Thoracic aorta (tissue), 2 donors: ENCODE results near the gene EEIG2. TPM values are rescaled to one million over a fixed set of nuclear protein-coding genes. Genes with fewer than 3 reads are reported as not detected.
A peak's percentile ranks its signal among the peaks of the same experiment; 100 is the strongest.

ENCODE experiments used
- ATAC-seq: fragments of 150-250 bp; one replicate; pipeline ENCODE4 v1.8.0; 2017; ENCODE audit warnings: low read depth; ENCODE audit not compliant: insufficient number of reproducible peaks, low FRiP score
- DNase-seq: peaks from one replicate; pipeline ENCODE4 v3.0.0-alpha.2; 2020; ENCODE audit warnings: low spot score
- H3K27ac ChIP-seq, 2 donors: fragments of 200-600 bp; sonication (generic); 1 replicate in 1 of 2; 2 replicates in 1 of 2; pipeline ENCODE4 v1.5.1; 2016; ENCODE audit warnings: mild to moderate bottlenecking in 2 of 2, moderate library complexity in 2 of 2
- H3K27me3 ChIP-seq: fragments of 200-600 bp; sonication (generic); replicated peaks from 2 replicates; pipeline ENCODE4 v1.6.0; 2016; ENCODE audit warnings: mild to moderate bottlenecking; ENCODE audit not compliant: insufficient read depth
- H3K36me3 ChIP-seq: fragments of 200-600 bp; sonication (generic); one replicate; pipeline ENCODE4 v1.5.1; 2016
- H3K4me1 ChIP-seq, 2 donors: fragments of 200-600 bp; sonication (generic); 1 replicate in 1 of 2; 2 replicates in 1 of 2; pipeline versions ENCODE4 v1.5.1 to v1.6.0; 2016; ENCODE audit warnings: low read depth in 2 of 2, mild to moderate bottlenecking in 1 of 2; ENCODE audit not compliant: control insufficient read depth in 1 of 2
- H3K4me3 ChIP-seq: fragments of 200-600 bp; sonication (generic); 2 replicates; pipeline ENCODE4 v1.5.1; 2016; ENCODE audit warnings: mild to moderate bottlenecking
- H3K9me3 ChIP-seq: fragments of 200-600 bp; sonication (generic); 2 replicates; pipeline ENCODE4 v1.5.1; 2016
- total RNA-seq, 2 donors: library from RNA; depleted of rRNA; stranded (reverse); fragments of >200 nt; gene quantifications; one replicate each; pipeline versions ENCODE4 v1.1.0 to v1.2.3, GENCODE V29; 2016
- TF ChIP-seq, protein P1 (sequence below): fragments of 200-600 bp; sonication (generic); IDR thresholded peaks from one replicate; pipeline ENCODE4 v1.5.1; 2019; ENCODE audit warnings: antibody characterized with exemption

The EEIG2 gene
- total RNA-seq, 2 donors from 2014 or later = 13.5 to 15.0 TPM

DNA sequence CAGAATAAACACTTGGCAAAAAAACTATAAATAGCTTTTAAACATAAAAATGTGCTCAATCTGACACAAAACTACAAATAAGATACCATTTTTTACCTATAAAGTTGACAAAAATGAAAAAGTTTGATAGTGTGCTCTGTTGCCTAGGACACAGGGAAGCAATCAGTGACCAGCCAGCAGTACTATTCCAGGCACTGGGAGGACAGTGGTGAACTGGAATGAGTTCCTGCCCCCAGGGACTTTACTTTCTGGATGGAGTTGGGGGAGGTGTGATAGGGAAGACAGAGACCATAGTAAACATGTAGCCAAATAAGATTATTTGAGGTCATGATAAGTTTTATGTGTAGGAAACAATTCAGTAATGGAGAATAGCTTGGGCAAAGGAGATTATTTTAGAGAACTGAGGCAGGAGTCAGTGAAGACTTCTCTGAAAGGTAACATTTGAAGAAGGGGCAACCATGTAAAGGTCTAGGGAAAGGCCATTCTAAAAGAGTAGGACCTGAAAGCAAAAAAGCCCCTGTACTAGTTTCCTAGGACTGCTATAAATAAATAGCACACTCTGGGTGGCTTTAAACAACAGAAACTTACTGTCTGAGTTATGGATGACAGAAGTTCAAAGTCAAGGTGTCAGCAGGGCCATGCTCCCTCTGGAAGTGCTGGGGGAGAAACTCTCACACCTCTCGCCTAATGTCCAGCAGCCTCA lies 42.0 kb downstream of the EEIG2 start:
- Histone ChIP-seq H3K27ac (no peak overlapping the region), H3K27me3 (no peaks in the 10 kb centered on the region), H3K36me3 (no peaks in the 10 kb centered on the region), H3K4me3 (no peak overlapping the region), H3K4me1 (no peaks in the 10 kb centered on the region), H3K9me3 (no peaks in the 10 kb centered on the region)
- no peak for DNase-seq
- TF ChIP-seq, protein P1, sequence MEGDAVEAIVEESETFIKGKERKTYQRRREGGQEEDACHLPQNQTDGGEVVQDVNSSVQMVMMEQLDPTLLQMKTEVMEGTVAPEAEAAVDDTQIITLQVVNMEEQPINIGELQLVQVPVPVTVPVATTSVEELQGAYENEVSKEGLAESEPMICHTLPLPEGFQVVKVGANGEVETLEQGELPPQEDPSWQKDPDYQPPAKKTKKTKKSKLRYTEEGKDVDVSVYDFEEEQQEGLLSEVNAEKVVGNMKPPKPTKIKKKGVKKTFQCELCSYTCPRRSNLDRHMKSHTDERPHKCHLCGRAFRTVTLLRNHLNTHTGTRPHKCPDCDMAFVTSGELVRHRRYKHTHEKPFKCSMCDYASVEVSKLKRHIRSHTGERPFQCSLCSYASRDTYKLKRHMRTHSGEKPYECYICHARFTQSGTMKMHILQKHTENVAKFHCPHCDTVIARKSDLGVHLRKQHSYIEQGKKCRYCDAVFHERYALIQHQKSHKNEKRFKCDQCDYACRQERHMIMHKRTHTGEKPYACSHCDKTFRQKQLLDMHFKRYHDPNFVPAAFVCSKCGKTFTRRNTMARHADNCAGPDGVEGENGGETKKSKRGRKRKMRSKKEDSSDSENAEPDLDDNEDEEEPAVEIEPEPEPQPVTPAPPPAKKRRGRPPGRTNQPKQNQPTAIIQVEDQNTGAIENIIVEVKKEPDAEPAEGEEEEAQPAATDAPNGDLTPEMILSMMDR = no peak
- ATAC-seq = no peak

GRCh38 chr1:108605633-108606032 lies 45.7 kb downstream of the EEIG2 start:
- Histone ChIP-seq H3K27ac (no peak overlapping the region), H3K27me3 (no peaks in the 10 kb centered on the region), H3K4me3 (no peak overlapping the region), H3K36me3 (no peaks in the 10 kb centered on the region), H3K4me1 (peaks cover 2 to 12% of the 10 kb centered on the region in 2 donors), H3K9me3 (no peaks in the 10 kb centered on the region)
- ATAC-seq = no peak
- DNase-seq = no peak
- TF ChIP-seq, protein P1 = no peak

GRCh38 chr1:108606478-108606877 lies 46.6 kb downstream of the EEIG2 start:
- H3K27me3 ChIP-seq = no peaks in the 10 kb centered on the region
- H3K36me3 ChIP-seq = no peaks in the 10 kb centered on the region
- no peak for ATAC-seq
- H3K4me3 ChIP-seq = no peak overlapping the region
- TF ChIP-seq, protein P1 = no peak
- no peaks in the 10 kb centered on the region for H3K9me3 ChIP-seq
- DNase-seq = no peak
- H3K4me1 ChIP-seq = peaks cover 2 to 12% of the 10 kb centered on the region in 2 donors
- H3K27ac ChIP-seq = no peak overlapping the region

- no peaks in the 10 kb centered on the region for H3K9me3 ChIP-seq
- TF ChIP-seq, protein P1 = no peak
- ATAC-seq (no peak), DNase-seq (no peak)
- H3K27ac ChIP-seq = peak overlapping the region in 1 of 2 donors; percentile 48
- H3K4me1 ChIP-seq = peaks cover 2 to 12% of the 10 kb centered on the region in 2 donors
- H3K36me3 ChIP-seq = peaks cover 3% of the 10 kb centered on the region
- peak overlapping the region; percentile 9 for H3K4me3 ChIP-seq
- H3K27me3 ChIP-seq = no peaks in the 10 kb centered on the region
Measured at GRCh38 chr1:108609483-108610049, 49.7 kb downstream of the EEIG2 start.

Other genes starting within 250 kb of the EEIG2 start
- not detected for gene NBPF6, start 109.8 kb upstream of the EEIG2 start, total RNA-seq
- gene HENMT1, start 101.0 kb downstream of the EEIG2 start, total RNA-seq = 1 to 10 TPM; 3.4 to 7.9 TPM
- gene PRPF38B, start 132.2 kb downstream of the EEIG2 start, total RNA-seq = 10 to 100 TPM; 21.7 to 57.3 TPM
- not detected for gene FNDC7, start 152.8 kb downstream of the EEIG2 start, total RNA-seq
- 100 to 1,000 TPM in 1 of 2 donors, 10 to 100 TPM in 1; 70.8 to 142 TPM for gene STXBP3, start 186.6 kb downstream of the EEIG2 start, total RNA-seq